Lung (tissue), 12 donors: ENCODE measurements around the gene ZFAND4. TPM values are rescaled to one million over a fixed set of nuclear protein-coding genes. Genes with fewer than 3 reads are reported as not detected.

Experiments used
- ATAC-seq: fragments of 200-7000 bp; cut with Tn5 transposase; one replicate; pipeline ENCODE4 v1.9.1; 2020; ENCODE audit warnings: moderate number of reproducible peaks; ENCODE audit not compliant: insufficient read depth, low FRiP score
- DNase-seq, 3 donors: peaks; one replicate each; pipeline ENCODE4 v3.0.0-alpha.2; 2013 to 2017
- H3K27ac ChIP-seq, 2 donors: one replicate each; pipeline ENCODE4 v1.5.1; 2013; ENCODE audit warnings: mild to moderate bottlenecking in 2 of 2, moderate library complexity in 2 of 2, control low read depth in 1 of 2, inconsistent platforms in 1 of 2, low read depth in 1 of 2, low read length in 1 of 2
- H3K27me3 ChIP-seq, 3 donors: one replicate each; pipeline ENCODE4 v1.5.1; 2013; ENCODE audit warnings: low read length in 2 of 3; ENCODE audit not compliant: control insufficient read depth in 3 of 3, insufficient read depth in 3 of 3
- H3K36me3 ChIP-seq, 4 donors: one replicate each; pipeline ENCODE4 v1.5.1; 2013; ENCODE audit warnings: low read length in 4 of 4, mild to moderate bottlenecking in 1 of 4, moderate library complexity in 1 of 4; ENCODE audit not compliant: control insufficient read depth in 4 of 4, insufficient read depth in 4 of 4
- H3K4me1 ChIP-seq, 5 donors: one replicate each; pipeline ENCODE4 v1.5.1; 2013; ENCODE audit warnings: low read length in 5 of 5, mild to moderate bottlenecking in 2 of 5, moderate library complexity in 1 of 5; ENCODE audit not compliant: control insufficient read depth in 5 of 5, insufficient read depth in 5 of 5
- H3K4me3 ChIP-seq: one replicate; pipeline ENCODE4 v1.5.1; 2013; ENCODE audit warnings: mild to moderate bottlenecking, control low read depth, moderate library complexity
- H3K9ac ChIP-seq, 2 donors: one replicate each; pipeline ENCODE4 v1.5.1; 2013; ENCODE audit warnings: low read length in 2 of 2, control low read depth in 1 of 2; ENCODE audit not compliant: insufficient read depth in 1 of 2
- H3K9me3 ChIP-seq, 4 donors: one replicate each; pipeline ENCODE4 v1.5.1; 2013; ENCODE audit warnings: low read length in 3 of 4, mild to moderate bottlenecking in 1 of 4, moderate library complexity in 1 of 4; ENCODE audit not compliant: control insufficient read depth in 4 of 4, insufficient read depth in 3 of 4
- WGBS, 2 donors: extraction: QIAGEN DNeasy Blood & Tissue Kit; methylation state at CpG; one replicate each; pipeline ENCODE4 v1.1.7; 2013; 5-methylcytosine and 5-hydroxymethylcytosine counted together
- polyA plus RNA-seq, 2 donors: library from polyadenylated mRNA; stranded (reverse); fragments of 200-250 nt; gene quantifications; one replicate each; pipeline ENCODE4 v1.2.1, GENCODE V29; 2013
- total RNA-seq, 2 donors: library from RNA; depleted of rRNA in 1 of 2; stranded (reverse); fragments of >200 nt in 1 of 2; gene quantifications; one replicate each; pipeline ENCODE4 v1.2.1, GENCODE V29; 2014 to 2021
- TF ChIP-seq, protein P1 (sequence below): IDR thresholded peaks from 2 replicates; pipeline ENCODE4 v1.5.1; 2012; ENCODE audit warnings: mild to moderate bottlenecking; ENCODE audit errors: control extremely low read depth, extremely low read depth
- donor health status: control.
- donor health status: control.
- donor health status: Bipolar disorder and iron deficiency.
- donor health status: healthy.
- donor health status: DM: yes; HTN: yes; CAD: no.

The ZFAND4 gene
- total and polyA plus RNA-seq, 4 donors = 4.4 to 19.1 (median 11.5) TPM

DNA sequence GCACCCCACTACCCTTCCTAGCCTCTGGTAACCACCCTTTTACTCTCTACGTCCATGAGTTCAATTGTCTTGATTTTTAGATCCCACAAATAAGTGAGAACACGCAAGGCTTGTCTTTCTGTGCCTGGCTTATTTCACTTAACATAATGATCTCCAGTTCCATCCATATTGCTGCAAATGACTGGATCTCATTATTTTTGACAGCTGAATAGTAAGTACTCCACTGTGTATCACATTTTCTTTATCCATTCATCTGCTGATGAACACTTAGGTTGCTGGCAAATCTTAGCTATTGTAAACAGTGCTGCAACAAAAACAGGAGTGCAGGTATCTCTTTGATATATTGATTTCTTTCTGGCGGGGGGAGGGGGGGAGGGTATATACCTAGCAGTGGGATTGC is 106.2 kb downstream of the ZFAND4 start:
- Histone ChIP-seq H3K27me3 (no peaks in the 10 kb centered on the region), H3K4me1 (no peaks in the 10 kb centered on the region), H3K4me3 (no peak overlapping the region), H3K9ac (no peak overlapping the region), H3K36me3 (no peaks in the 10 kb centered on the region), H3K9me3 (no peaks in the 10 kb centered on the region), H3K27ac (no peak overlapping the region)
- DNase-seq = no peak
- WGBS, 2 donors = 94 to 97% methylated on average over 3 of the region's 3 CpGs
- ATAC-seq = no peak
- TF ChIP-seq, protein P1, sequence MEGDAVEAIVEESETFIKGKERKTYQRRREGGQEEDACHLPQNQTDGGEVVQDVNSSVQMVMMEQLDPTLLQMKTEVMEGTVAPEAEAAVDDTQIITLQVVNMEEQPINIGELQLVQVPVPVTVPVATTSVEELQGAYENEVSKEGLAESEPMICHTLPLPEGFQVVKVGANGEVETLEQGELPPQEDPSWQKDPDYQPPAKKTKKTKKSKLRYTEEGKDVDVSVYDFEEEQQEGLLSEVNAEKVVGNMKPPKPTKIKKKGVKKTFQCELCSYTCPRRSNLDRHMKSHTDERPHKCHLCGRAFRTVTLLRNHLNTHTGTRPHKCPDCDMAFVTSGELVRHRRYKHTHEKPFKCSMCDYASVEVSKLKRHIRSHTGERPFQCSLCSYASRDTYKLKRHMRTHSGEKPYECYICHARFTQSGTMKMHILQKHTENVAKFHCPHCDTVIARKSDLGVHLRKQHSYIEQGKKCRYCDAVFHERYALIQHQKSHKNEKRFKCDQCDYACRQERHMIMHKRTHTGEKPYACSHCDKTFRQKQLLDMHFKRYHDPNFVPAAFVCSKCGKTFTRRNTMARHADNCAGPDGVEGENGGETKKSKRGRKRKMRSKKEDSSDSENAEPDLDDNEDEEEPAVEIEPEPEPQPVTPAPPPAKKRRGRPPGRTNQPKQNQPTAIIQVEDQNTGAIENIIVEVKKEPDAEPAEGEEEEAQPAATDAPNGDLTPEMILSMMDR = no peak

Other genes starting within 250 kb of the ZFAND4 start
- gene WASHC2C, start 54.5 kb upstream of the ZFAND4 start, total RNA-seq = 10 to 100 TPM; 34.6 to 70.1 TPM
- gene WASHC2C, start 54.5 kb upstream of the ZFAND4 start, polyA plus RNA-seq = 10 to 100 TPM; 20.2 to 32.6 TPM
- 10 to 100 TPM; 15.2 to 16.6 TPM for gene AGAP4, start 174.7 kb upstream of the ZFAND4 start, total RNA-seq
- gene AGAP4, start 174.7 kb upstream of the ZFAND4 start, polyA plus RNA-seq = 10 to 100 TPM in 1 of 2 donors, 1 to 10 TPM in 1; 7.1 to 12.7 TPM